GM23338 (cell line): Measurements from ENCODE around the gene PRSS56. TPM values are rescaled to one million over a fixed set of nuclear protein-coding genes. Genes with fewer than 3 reads are reported as not detected.

Source experiments
- ATAC-seq: fragments of 200-7000 bp; cut with Tn5 transposase; 3 replicates; pipeline ENCODE4 v1.9.1; 2020
- DNase-seq: peaks from one replicate; pipeline ENCODE4 v3.0.0-alpha.2; 2015; ENCODE audit warnings: low spot score
- H2AFZ ChIP-seq: fragments of 200-600 bp; sonication (generic); 2 replicates; pipeline ENCODE4 v1.8.0; 2016; ENCODE audit warnings: antibody characterized with exemption, mild to moderate bottlenecking, moderate library complexity
- H3F3A ChIP-seq: fragments of 200-600 bp; sonication (generic); replicated peaks from 2 replicates; pipeline ENCODE4 v1.8.0; 2017; ENCODE audit warnings: antibody characterized with exemption, mixed run types, low read depth
- H3K27ac ChIP-seq: fragments of 200-600 bp; sonication (generic); 2 replicates; pipeline ENCODE4 v1.6.1; 2016; ENCODE audit warnings: low read depth
- H3K27me3 ChIP-seq: fragments of 200-600 bp; sonication (generic); 2 replicates; pipeline ENCODE4 v1.8.0; 2016; ENCODE audit warnings: mild to moderate bottlenecking, mixed run types, moderate library complexity; ENCODE audit not compliant: insufficient read depth
- H3K36me3 ChIP-seq: fragments of 200-600 bp; sonication (generic); 2 replicates; pipeline ENCODE4 v1.8.0; 2016; ENCODE audit warnings: mild to moderate bottlenecking; ENCODE audit not compliant: insufficient read depth
- H3K4me1 ChIP-seq: fragments of 200-600 bp; sonication (generic); 2 replicates; pipeline ENCODE4 v1.8.0; 2016; ENCODE audit warnings: mild to moderate bottlenecking, moderate library complexity; ENCODE audit not compliant: insufficient read depth
- H3K4me2 ChIP-seq: fragments of 200-600 bp; sonication (generic); 2 replicates; pipeline ENCODE4 v1.7.1; 2017; ENCODE audit warnings: mixed run types
- H3K4me3 ChIP-seq: fragments of 200-600 bp; sonication (generic); 2 replicates; pipeline ENCODE4 v1.6.1; 2016; ENCODE audit warnings: mixed run types
- H3K79me2 ChIP-seq: fragments of 200-600 bp; sonication (generic); replicated peaks from 2 replicates; pipeline ENCODE4 v1.8.0; 2017; ENCODE audit warnings: mild to moderate bottlenecking; ENCODE audit not compliant: insufficient read depth
- H3K9me2 ChIP-seq: fragments of 200-600 bp; sonication (generic); 2 replicates; pipeline ENCODE4 v1.8.0; 2017; ENCODE audit not compliant: insufficient read depth
- H4K20me1 ChIP-seq: fragments of 200-600 bp; sonication (generic); replicated peaks from 2 replicates; pipeline ENCODE4 v1.8.0; 2017; ENCODE audit warnings: mild to moderate bottlenecking; ENCODE audit not compliant: insufficient read depth
- H3K27ac Mint-ChIP-seq: 2 replicates; pipeline ENCODE4 v1.8.0; 2020; ENCODE audit warnings: inconsistent platforms, mild to moderate bottlenecking, moderate library complexity, mixed read lengths
- H3K27me3 Mint-ChIP-seq: 3 replicates; pipeline ENCODE4 v1.8.0; 2022; ENCODE audit warnings: low read depth, mild to moderate bottlenecking, moderate library complexity, mixed read lengths, inconsistent platforms; ENCODE audit not compliant: insufficient read depth, poor library complexity
- H3K36me3 Mint-ChIP-seq: 3 replicates; pipeline ENCODE4 v1.8.0; 2021; ENCODE audit warnings: low read depth, mild to moderate bottlenecking, inconsistent platforms, moderate library complexity, mixed read lengths
- H3K4me1 Mint-ChIP-seq: 3 replicates; pipeline ENCODE4 v1.8.0; 2020; ENCODE audit warnings: mild to moderate bottlenecking, inconsistent platforms, mixed read lengths
- H3K4me3 Mint-ChIP-seq: 3 replicates; pipeline ENCODE4 v1.8.0; 2021; ENCODE audit warnings: moderate library complexity, mild to moderate bottlenecking, inconsistent platforms, mixed read lengths
- H3K9me3 Mint-ChIP-seq: 3 replicates; pipeline ENCODE4 v1.8.0; 2020; ENCODE audit warnings: moderate library complexity, mild to moderate bottlenecking, inconsistent platforms, mixed read lengths
- EZH2 ChIP-seq: fragments of 200-600 bp; sonication (generic); IDR thresholded peaks from one replicate; pipeline ENCODE4 v1.8.0; 2017; ENCODE audit warnings: antibody characterized with exemption, mild to moderate bottlenecking, low read depth; ENCODE audit not compliant: unreplicated experiment
- EZH2phosphoT487 ChIP-seq: fragments of 200-600 bp; sonication (generic); IDR thresholded peaks from one replicate; pipeline ENCODE4 v1.8.1; 2018; ENCODE audit warnings: antibody characterized with exemption; ENCODE audit not compliant: unreplicated experiment
- JUNB ChIP-seq: IDR thresholded peaks from one replicate; pipeline ENCODE4 v1.6.1; 2016; ENCODE audit warnings: antibody characterized with exemption; ENCODE audit not compliant: unreplicated experiment
- POLR2AphosphoS5 ChIP-seq: IDR thresholded peaks from 2 replicates; pipeline ENCODE4 v1.6.1; 2016; ENCODE audit warnings: antibody characterized with exemption, low read depth
- STAT1 ChIP-seq: IDR thresholded peaks from one replicate; pipeline ENCODE4 v1.6.1; 2016; ENCODE audit warnings: antibody characterized with exemption; ENCODE audit not compliant: unreplicated experiment
- ZNF114 ChIP-seq: fragments of 250-450 bp; sonication (Bioruptor Pico); IDR thresholded peaks from 2 replicates; pipeline ENCODE4 v1.5.0; 2020; ENCODE audit warnings: mild to moderate bottlenecking, moderate library complexity
- polyA plus RNA-seq: library from polyadenylated mRNA; unstranded; fragments of >200 nt; fragmentation: Nextera tagmentation; extraction: Ambion mirVana; gene quantifications from 2 replicates; pipeline ENCODE4 v1.2.1, GENCODE V29; 2016
- total RNA-seq: library from RNA; depleted of rRNA; stranded (reverse); fragments of >200 nt; shearing (Covaris generic); gene quantifications from 2 replicates; pipeline ENCODE4 v1.2.3, GENCODE V29; 2014
- TF ChIP-seq, protein P1 (sequence below): IDR thresholded peaks from one replicate; pipeline ENCODE4 v1.6.1; 2018; ENCODE audit warnings: antibody characterized with exemption; ENCODE audit not compliant: unreplicated experiment
- TF ChIP-seq, protein P2 (sequence below), 2 experiments: fragments of 200-600 bp in 1 of 2; sonication (generic) in 1 of 2; conservative IDR thresholded peaks; 2 replicates each; pipeline versions ENCODE4 v1.5.1 to v1.6.1; 2016 to 2017; ENCODE audit warnings: antibody characterized with exemption in 2 of 2, low read depth in 2 of 2, mild to moderate bottlenecking in 2 of 2, moderate library complexity in 1 of 2
- TF ChIP-seq, protein P3 (sequence below): fragments of 250-450 bp; sonication (Bioruptor Pico); IDR thresholded peaks from 2 replicates; pipeline ENCODE4 v1.5.0; 2020; ENCODE audit warnings: mild to moderate bottlenecking, moderate library complexity

PRSS56 gene
- total and polyA plus RNA-seq, 2 experiments from 2014 or later = 0.27 to 0.31 TPM

DNA sequence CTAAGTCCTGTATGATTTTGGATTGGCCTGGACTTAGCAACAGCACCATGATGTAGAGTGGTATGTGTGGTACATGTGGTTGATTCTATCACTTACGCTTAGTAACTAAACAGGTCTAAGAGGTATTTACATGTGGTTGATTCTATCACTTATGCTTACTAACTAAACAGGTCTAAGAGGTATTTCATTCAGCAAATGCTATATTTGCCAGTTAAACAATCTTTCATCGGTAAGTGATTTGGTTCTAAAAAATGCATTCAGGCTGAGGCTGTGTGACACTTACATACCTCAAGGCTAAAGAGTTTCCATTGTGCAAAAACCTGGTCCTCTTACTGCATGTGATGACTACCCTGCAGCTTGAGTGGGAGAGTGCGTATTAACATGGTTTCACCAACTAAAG is 43.4 kb downstream of the PRSS56 start (continued):
- TF ChIP-seq, protein P1, sequence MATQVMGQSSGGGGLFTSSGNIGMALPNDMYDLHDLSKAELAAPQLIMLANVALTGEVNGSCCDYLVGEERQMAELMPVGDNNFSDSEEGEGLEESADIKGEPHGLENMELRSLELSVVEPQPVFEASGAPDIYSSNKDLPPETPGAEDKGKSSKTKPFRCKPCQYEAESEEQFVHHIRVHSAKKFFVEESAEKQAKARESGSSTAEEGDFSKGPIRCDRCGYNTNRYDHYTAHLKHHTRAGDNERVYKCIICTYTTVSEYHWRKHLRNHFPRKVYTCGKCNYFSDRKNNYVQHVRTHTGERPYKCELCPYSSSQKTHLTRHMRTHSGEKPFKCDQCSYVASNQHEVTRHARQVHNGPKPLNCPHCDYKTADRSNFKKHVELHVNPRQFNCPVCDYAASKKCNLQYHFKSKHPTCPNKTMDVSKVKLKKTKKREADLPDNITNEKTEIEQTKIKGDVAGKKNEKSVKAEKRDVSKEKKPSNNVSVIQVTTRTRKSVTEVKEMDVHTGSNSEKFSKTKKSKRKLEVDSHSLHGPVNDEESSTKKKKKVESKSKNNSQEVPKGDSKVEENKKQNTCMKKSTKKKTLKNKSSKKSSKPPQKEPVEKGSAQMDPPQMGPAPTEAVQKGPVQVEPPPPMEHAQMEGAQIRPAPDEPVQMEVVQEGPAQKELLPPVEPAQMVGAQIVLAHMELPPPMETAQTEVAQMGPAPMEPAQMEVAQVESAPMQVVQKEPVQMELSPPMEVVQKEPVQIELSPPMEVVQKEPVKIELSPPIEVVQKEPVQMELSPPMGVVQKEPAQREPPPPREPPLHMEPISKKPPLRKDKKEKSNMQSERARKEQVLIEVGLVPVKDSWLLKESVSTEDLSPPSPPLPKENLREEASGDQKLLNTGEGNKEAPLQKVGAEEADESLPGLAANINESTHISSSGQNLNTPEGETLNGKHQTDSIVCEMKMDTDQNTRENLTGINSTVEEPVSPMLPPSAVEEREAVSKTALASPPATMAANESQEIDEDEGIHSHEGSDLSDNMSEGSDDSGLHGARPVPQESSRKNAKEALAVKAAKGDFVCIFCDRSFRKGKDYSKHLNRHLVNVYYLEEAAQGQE = no peak
- no peak for TF ChIP-seq STAT1

DNA sequence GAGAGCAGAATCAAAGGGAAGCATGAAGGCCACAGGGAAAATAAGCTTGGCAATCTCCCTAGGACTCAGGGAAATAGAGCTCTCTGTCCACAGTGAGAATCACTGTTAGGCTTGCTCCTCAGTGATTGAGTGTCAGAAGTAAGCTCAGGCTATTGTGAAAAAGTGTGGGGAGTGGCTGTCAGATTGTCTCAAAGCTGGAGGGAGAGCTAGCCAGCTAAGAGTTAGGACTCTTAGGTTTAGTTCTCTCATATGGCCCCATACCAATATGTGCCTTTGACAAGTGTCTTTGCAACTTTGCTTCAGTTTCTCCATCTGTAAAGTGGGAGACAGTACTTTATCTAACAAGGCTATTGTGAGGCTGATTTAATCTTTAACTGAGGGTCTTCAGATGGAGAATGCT is 47.5 kb downstream of the PRSS56 start:
- H3K27ac ChIP-seq = no peak overlapping the region
- no peak for TF ChIP-seq ZNF114 (CRISPR knock-in tag)
- no peak for TF ChIP-seq POLR2AphosphoS5
- no peak for TF ChIP-seq STAT1
- TF ChIP-seq, protein P2, sequence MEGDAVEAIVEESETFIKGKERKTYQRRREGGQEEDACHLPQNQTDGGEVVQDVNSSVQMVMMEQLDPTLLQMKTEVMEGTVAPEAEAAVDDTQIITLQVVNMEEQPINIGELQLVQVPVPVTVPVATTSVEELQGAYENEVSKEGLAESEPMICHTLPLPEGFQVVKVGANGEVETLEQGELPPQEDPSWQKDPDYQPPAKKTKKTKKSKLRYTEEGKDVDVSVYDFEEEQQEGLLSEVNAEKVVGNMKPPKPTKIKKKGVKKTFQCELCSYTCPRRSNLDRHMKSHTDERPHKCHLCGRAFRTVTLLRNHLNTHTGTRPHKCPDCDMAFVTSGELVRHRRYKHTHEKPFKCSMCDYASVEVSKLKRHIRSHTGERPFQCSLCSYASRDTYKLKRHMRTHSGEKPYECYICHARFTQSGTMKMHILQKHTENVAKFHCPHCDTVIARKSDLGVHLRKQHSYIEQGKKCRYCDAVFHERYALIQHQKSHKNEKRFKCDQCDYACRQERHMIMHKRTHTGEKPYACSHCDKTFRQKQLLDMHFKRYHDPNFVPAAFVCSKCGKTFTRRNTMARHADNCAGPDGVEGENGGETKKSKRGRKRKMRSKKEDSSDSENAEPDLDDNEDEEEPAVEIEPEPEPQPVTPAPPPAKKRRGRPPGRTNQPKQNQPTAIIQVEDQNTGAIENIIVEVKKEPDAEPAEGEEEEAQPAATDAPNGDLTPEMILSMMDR (conservative IDR thresholded peaks at IDR 0.05; ENCODE audit: low read depth in 2 of 2) = no peak
- TF ChIP-seq EZH2 = no peak
- TF ChIP-seq, protein P3, sequence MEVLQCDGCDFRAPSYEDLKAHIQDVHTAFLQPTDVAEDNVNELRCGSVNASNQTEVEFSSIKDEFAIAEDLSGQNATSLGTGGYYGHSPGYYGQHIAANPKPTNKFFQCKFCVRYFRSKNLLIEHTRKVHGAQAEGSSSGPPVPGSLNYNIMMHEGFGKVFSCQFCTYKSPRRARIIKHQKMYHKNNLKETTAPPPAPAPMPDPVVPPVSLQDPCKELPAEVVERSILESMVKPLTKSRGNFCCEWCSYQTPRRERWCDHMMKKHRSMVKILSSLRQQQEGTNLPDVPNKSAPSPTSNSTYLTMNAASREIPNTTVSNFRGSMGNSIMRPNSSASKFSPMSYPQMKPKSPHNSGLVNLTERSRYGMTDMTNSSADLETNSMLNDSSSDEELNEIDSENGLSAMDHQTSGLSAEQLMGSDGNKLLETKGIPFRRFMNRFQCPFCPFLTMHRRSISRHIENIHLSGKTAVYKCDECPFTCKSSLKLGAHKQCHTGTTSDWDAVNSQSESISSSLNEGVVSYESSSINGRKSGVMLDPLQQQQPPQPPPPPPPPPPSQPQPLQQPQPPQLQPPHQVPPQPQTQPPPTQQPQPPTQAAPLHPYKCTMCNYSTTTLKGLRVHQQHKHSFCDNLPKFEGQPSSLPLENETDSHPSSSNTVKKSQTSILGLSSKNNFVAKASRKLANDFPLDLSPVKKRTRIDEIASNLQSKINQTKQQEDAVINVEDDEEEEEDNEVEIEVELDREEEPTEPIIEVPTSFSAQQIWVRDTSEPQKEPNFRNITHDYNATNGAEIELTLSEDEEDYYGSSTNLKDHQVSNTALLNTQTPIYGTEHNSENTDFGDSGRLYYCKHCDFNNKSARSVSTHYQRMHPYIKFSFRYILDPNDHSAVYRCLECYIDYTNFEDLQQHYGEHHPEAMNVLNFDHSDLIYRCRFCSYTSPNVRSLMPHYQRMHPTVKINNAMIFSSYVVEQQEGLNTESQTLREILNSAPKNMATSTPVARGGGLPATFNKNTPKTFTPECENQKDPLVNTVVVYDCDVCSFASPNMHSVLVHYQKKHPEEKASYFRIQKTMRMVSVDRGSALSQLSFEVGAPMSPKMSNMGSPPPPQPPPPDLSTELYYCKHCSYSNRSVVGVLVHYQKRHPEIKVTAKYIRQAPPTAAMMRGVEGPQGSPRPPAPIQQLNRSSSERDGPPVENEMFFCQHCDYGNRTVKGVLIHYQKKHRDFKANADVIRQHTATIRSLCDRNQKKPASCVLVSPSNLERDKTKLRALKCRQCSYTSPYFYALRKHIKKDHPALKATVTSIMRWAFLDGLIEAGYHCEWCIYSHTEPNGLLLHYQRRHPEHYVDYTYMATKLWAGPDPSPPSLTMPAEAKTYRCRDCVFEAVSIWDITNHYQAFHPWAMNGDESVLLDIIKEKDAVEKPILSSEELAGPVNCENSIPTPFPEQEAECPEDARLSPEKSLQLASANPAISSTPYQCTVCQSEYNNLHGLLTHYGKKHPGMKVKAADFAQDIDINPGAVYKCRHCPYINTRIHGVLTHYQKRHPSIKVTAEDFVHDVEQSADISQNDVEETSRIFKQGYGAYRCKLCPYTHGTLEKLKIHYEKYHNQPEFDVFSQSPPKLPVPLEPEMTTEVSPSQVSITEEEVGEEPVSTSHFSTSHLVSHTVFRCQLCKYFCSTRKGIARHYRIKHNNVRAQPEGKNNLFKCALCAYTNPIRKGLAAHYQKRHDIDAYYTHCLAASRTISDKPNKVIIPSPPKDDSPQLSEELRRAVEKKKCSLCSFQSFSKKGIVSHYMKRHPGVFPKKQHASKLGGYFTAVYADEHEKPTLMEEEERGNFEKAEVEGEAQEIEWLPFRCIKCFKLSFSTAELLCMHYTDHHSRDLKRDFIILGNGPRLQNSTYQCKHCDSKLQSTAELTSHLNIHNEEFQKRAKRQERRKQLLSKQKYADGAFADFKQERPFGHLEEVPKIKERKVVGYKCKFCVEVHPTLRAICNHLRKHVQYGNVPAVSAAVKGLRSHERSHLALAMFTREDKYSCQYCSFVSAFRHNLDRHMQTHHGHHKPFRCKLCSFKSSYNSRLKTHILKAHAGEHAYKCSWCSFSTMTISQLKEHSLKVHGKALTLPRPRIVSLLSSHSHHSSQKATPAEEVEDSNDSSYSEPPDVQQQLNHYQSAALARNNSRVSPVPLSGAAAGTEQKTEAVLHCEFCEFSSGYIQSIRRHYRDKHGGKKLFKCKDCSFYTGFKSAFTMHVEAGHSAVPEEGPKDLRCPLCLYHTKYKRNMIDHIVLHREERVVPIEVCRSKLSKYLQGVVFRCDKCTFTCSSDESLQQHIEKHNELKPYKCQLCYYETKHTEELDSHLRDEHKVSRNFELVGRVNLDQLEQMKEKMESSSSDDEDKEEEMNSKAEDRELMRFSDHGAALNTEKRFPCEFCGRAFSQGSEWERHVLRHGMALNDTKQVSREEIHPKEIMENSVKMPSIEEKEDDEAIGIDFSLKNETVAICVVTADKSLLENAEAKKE = no peak
- TF ChIP-seq, protein P1 = no peak
- no peak for TF ChIP-seq EZH2phosphoT487
- no peak for TF ChIP-seq JUNB

More for the DNA sequence above, 47.5 kb downstream of the PRSS56 start:
- no peaks in the 10 kb centered on the region for H3K79me2 ChIP-seq
- no peak overlapping the region for H3K4me3 Mint-ChIP-seq
- peaks cover 39% of the 10 kb centered on the region for H3K36me3 ChIP-seq
- H3K36me3 Mint-ChIP-seq = peaks cover 75% of the 10 kb centered on the region
- no peak for ATAC-seq
- H3K4me1 Mint-ChIP-seq = 0 out of 3 replicates have a peak, but pooled peaks cover 3% of the 10 kb centered on the region
- no peak overlapping the region; the same call in 1 of the 2 replicates for H3K27ac Mint-ChIP-seq
- no peak overlapping the region for H2AFZ ChIP-seq
- no peaks in the 10 kb centered on the region for H3K27me3 ChIP-seq
- no peak for DNase-seq
- peaks cover 3% of the 10 kb centered on the region for H3K27me3 Mint-ChIP-seq
- no peaks in the 10 kb centered on the region for H3K4me1 ChIP-seq
- no peak overlapping the region for H3K4me3 ChIP-seq
- H3K9me2 ChIP-seq = no peaks in the 10 kb centered on the region
- no peaks in the 10 kb centered on the region for H3F3A ChIP-seq
- no peaks in the 10 kb centered on the region for H3K9me3 Mint-ChIP-seq
- H4K20me1 ChIP-seq = peaks cover 10% of the 10 kb centered on the region
- H3K4me2 ChIP-seq = no peak overlapping the region
